ENCODE measurements around the gene ROR2. TPM values are rescaled to one million over a fixed set of nuclear protein-coding genes. Genes with fewer than 3 reads are reported as not detected.

The ROR2 gene
- total RNA-seq, 1 experiment from 2014 or later, result 0.68 TPM

GRCh38 chr9:91534374-91534773, 415.7 kb downstream of the ROR2 start:
- H3K27ac Mint-ChIP-seq (ENCODE audit: unreplicated experiment), result no peak overlapping the region
- Histone ChIP-seq H3K36me3 (ENCODE audit: control insufficient read depth, insufficient read depth, low read length) (no peaks in the 10 kb centered on the region), H3K4me3 (ENCODE audit: low read depth, low read length) (no peak overlapping the region), H3K9me3 (no peaks in the 10 kb centered on the region), H3K4me1 (peaks cover 17% of the 10 kb centered on the region), H3K27me3 (replicated peaks; ENCODE audit: control insufficient read depth, insufficient read depth, low read length) (no peaks in the 10 kb centered on the region)
- no peak overlapping the region for H3K4me3 Mint-ChIP-seq (ENCODE audit: unreplicated experiment)
- H3K36me3 Mint-ChIP-seq (ENCODE audit: insufficient read depth, unreplicated experiment), result no peaks in the 10 kb centered on the region
- H3K9me3 Mint-ChIP-seq (ENCODE audit: unreplicated experiment), result no peaks in the 10 kb centered on the region
- intact Hi-C loops (cut with micrococcal nuclease; ENCODE audit: unreplicated experiment), result loop anchor here (10.0 kb wide), 1 partner anchor 70 kb away; no protein-coding TSS in a partner anchor
- ChIA-PET POLR2A (no interaction called here), CTCF (no interaction called here)
- no peaks in the 10 kb centered on the region for H3K27me3 Mint-ChIP-seq (ENCODE audit: insufficient read depth, unreplicated experiment)
- no TSS peak for BruUV-seq (replicated peaks)
- no peak for DNase-seq
- no peak for TF ChIP-seq CTCF (IDR thresholded peaks at IDR 0.05; ENCODE audit: insufficient read depth in 1 of 2, low read depth in 1 of 2, low read length in 1 of 2, severe bottlenecking in 1 of 2, unreplicated experiment in 1 of 2)
- peaks cover 10% of the 10 kb centered on the region for H3K4me1 Mint-ChIP-seq (ENCODE audit: low read depth, unreplicated experiment)

- H3K4me1 Mint-ChIP-seq (ENCODE audit: low read depth, unreplicated experiment), result peaks cover 10% of the 10 kb centered on the region
- Histone ChIP-seq H3K27me3 (replicated peaks; ENCODE audit: control insufficient read depth, insufficient read depth, low read length) (no peaks in the 10 kb centered on the region), H3K36me3 (ENCODE audit: control insufficient read depth, insufficient read depth, low read length) (no peaks in the 10 kb centered on the region), H3K9me3 (no peaks in the 10 kb centered on the region), H3K4me3 (ENCODE audit: low read depth, low read length) (no peak overlapping the region), H3K4me1 (peaks cover 17% of the 10 kb centered on the region)
- ChIA-PET POLR2A (no interaction called here), CTCF (no interaction called here)
- H3K36me3 Mint-ChIP-seq (ENCODE audit: insufficient read depth, unreplicated experiment), result no peaks in the 10 kb centered on the region
- H3K27me3 Mint-ChIP-seq (ENCODE audit: insufficient read depth, unreplicated experiment), result no peaks in the 10 kb centered on the region
- no peak for TF ChIP-seq CTCF (IDR thresholded peaks at IDR 0.05; ENCODE audit: insufficient read depth in 1 of 2, low read depth in 1 of 2, low read length in 1 of 2, severe bottlenecking in 1 of 2, unreplicated experiment in 1 of 2)
- H3K4me3 Mint-ChIP-seq (ENCODE audit: unreplicated experiment), result no peak overlapping the region
- no TSS peak for BruUV-seq (replicated peaks)
- intact Hi-C loops (cut with micrococcal nuclease; ENCODE audit: unreplicated experiment), result loop anchor here (10.0 kb wide), 1 partner anchor 71 kb away; no protein-coding TSS in a partner anchor
- no peak overlapping the region for H3K27ac Mint-ChIP-seq (ENCODE audit: unreplicated experiment)
- H3K9me3 Mint-ChIP-seq (ENCODE audit: unreplicated experiment), result no peaks in the 10 kb centered on the region
- DNase-seq, result no peak
These were observed 416.6 kb downstream of the ROR2 start for GRCh38 chr9:91533382-91533781.

- H3K27me3 ChIP-seq (replicated peaks; ENCODE audit: control insufficient read depth, insufficient read depth, low read length), result no peaks in the 10 kb centered on the region
- Mint-ChIP-seq H3K36me3 (ENCODE audit: insufficient read depth, unreplicated experiment) (no peaks in the 10 kb centered on the region), H3K27me3 (ENCODE audit: insufficient read depth, unreplicated experiment) (no peaks in the 10 kb centered on the region), H3K9me3 (ENCODE audit: unreplicated experiment) (no peaks in the 10 kb centered on the region), H3K4me1 (ENCODE audit: low read depth, unreplicated experiment) (peaks cover 10% of the 10 kb centered on the region), H3K4me3 (ENCODE audit: unreplicated experiment) (no peak overlapping the region), H3K27ac (ENCODE audit: unreplicated experiment) (no peak overlapping the region)
- peaks cover 17% of the 10 kb centered on the region for H3K4me1 ChIP-seq
- CTCF ChIA-PET, result no interaction called here
- H3K9me3 ChIP-seq, result no peaks in the 10 kb centered on the region
- POLR2A ChIA-PET, result no interaction called here
- no peaks in the 10 kb centered on the region for H3K36me3 ChIP-seq (ENCODE audit: control insufficient read depth, insufficient read depth, low read length)
- no peak for DNase-seq
- no peak overlapping the region for H3K4me3 ChIP-seq (ENCODE audit: low read depth, low read length)
- no TSS peak for BruUV-seq (replicated peaks)
- intact Hi-C loops (cut with micrococcal nuclease; ENCODE audit: unreplicated experiment), result loop anchor here (10.0 kb wide), 1 partner anchor 72 kb away; no protein-coding TSS in a partner anchor
- TF ChIP-seq CTCF (IDR thresholded peaks at IDR 0.05; ENCODE audit: insufficient read depth in 1 of 2, low read depth in 1 of 2, low read length in 1 of 2, severe bottlenecking in 1 of 2, unreplicated experiment in 1 of 2), result no peak
These were observed 417.7 kb downstream of the ROR2 start for GRCh38 chr9:91532325-91532724.
